ENCODE measurements around the gene CSNK1A1.
"Not testable (repeated sequence)": the region's sequence is repeated elsewhere in the genome, so short reads cannot be mapped to it uniquely, and the experiment has no call there.

Gene CSNK1A1

DNA sequence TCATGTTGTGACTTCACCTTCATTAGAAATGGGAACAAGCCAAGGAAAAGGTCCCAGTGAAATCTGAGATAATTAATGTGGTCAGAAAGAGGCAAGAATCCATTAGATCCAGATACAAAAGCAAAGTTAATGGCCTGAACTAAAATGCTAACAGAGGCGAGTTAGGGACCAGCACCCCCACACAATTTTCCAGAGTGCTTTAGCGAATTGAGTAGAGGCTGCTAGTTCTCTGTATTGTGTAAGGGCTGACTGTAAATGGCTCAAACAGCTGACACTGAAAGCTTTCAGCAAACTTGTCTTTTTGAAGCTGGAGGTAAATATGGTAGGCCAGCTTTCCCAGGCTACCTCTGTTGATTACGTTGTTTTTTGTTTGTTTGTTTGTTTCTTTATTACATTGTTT is 75.5 kb downstream of the CSNK1A1 start:
- H3K27ac ChIP-seq (ENCODE audit: low read depth, low read length) = no peak overlapping the region
- H3K36me3 ChIP-seq (ENCODE audit: control insufficient read depth, insufficient read depth, low read length) = no peaks in the 10 kb centered on the region
- no peaks in the 10 kb centered on the region for H3K27me3 ChIP-seq (ENCODE audit: control insufficient read depth, insufficient read depth, low read length)
- no peak overlapping the region for H3K4me3 ChIP-seq (ENCODE audit: low read length)
- H3K9ac ChIP-seq (ENCODE audit: low read length) = no peak overlapping the region
- H3K4me1 ChIP-seq (ENCODE audit: control insufficient read depth, insufficient read depth, low read length) = peaks cover 11% of the 10 kb centered on the region

DNA sequence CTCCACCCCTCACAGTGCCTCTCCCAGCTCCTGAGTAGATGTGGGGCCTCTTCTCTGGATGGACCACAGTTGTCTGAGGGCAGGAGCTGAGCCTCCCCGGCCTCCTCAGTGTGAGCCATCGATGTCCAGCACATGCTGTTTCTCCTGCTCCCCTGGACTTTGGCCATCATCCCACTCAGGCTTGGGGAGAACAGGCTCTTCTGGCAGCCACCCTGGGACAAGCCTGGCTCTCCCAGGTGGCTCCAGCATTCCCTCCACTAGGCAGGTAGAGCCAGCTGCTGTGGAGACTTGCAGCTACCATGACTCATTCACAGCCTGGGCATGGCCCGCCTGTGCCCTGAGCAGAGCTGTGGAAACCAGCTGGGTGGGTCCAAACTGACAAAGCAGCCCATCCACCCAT is 77.0 kb downstream of the CSNK1A1 start:
- Histone ChIP-seq H3K4me1 (ENCODE audit: control insufficient read depth, insufficient read depth, low read length) (peaks cover 11% of the 10 kb centered on the region), H3K4me3 (ENCODE audit: low read length) (no peak overlapping the region), H3K27me3 (ENCODE audit: control insufficient read depth, insufficient read depth, low read length) (no peaks in the 10 kb centered on the region), H3K36me3 (ENCODE audit: control insufficient read depth, insufficient read depth, low read length) (no peaks in the 10 kb centered on the region), H3K9ac (ENCODE audit: low read length) (no peak overlapping the region), H3K27ac (ENCODE audit: low read depth, low read length) (no peak overlapping the region)

- Histone ChIP-seq H3K4me1 (ENCODE audit: control insufficient read depth, insufficient read depth, low read length) (peaks cover 11% of the 10 kb centered on the region), H3K36me3 (ENCODE audit: control insufficient read depth, insufficient read depth, low read length) (no peaks in the 10 kb centered on the region), H3K27ac (ENCODE audit: low read depth, low read length) (no peak overlapping the region), H3K4me3 (ENCODE audit: low read length) (no peak overlapping the region), H3K27me3 (ENCODE audit: control insufficient read depth, insufficient read depth, low read length) (no peaks in the 10 kb centered on the region), H3K9ac (ENCODE audit: low read length) (no peak overlapping the region)
Measured at GRCh38 chr5:149473441-149473840, 77.8 kb downstream of the CSNK1A1 start.

DNA sequence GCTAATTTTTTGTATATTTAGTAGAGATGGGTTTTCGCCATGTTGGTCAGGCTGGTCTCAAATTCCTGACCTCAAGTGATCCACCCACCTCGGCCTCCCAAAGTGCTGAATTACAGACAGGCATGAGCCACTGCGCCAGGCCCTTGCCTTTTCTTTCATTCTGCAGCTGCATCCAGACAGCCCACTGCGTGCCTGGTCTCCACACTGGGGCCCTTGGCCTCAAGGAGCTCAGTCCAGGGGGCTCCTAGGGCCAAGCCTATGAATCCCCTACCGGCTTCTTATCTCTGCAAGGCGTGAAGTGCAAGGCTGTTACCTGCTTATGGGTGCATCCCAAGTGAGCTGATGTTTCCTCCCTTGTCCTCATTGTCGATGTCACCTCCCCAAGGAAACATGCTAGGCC is 78.8 kb downstream of the CSNK1A1 start:
- H3K4me3 ChIP-seq (ENCODE audit: low read length) = no peak overlapping the region
- no peaks in the 10 kb centered on the region for H3K36me3 ChIP-seq (ENCODE audit: control insufficient read depth, insufficient read depth, low read length)
- no peak overlapping the region for H3K27ac ChIP-seq (ENCODE audit: low read depth, low read length)
- no peaks in the 10 kb centered on the region for H3K27me3 ChIP-seq (ENCODE audit: control insufficient read depth, insufficient read depth, low read length)
- H3K9ac ChIP-seq (ENCODE audit: low read length) = no peak overlapping the region
- H3K4me1 ChIP-seq (ENCODE audit: control insufficient read depth, insufficient read depth, low read length) = peaks cover 11% of the 10 kb centered on the region

- Histone ChIP-seq H3K36me3 (ENCODE audit: control insufficient read depth, insufficient read depth, low read length) (no peaks in the 10 kb centered on the region), H3K27ac (ENCODE audit: low read depth, low read length) (peak overlapping the region; percentile 60), H3K9ac (ENCODE audit: low read length) (no peak overlapping the region), H3K4me3 (ENCODE audit: low read length) (peak overlapping the region; percentile 21), H3K4me1 (ENCODE audit: control insufficient read depth, insufficient read depth, low read length) (peaks cover 13% of the 10 kb centered on the region), H3K27me3 (ENCODE audit: control insufficient read depth, insufficient read depth, low read length) (no peaks in the 10 kb centered on the region)
Measured at GRCh38 chr5:149471406-149472183, 79.6 kb downstream of the CSNK1A1 start.

- Histone ChIP-seq H3K4me1 (ENCODE audit: control insufficient read depth, insufficient read depth, low read length) (peaks cover 13% of the 10 kb centered on the region), H3K27me3 (ENCODE audit: control insufficient read depth, insufficient read depth, low read length) (no peaks in the 10 kb centered on the region), H3K27ac (ENCODE audit: low read depth, low read length) (peak overlapping the region; percentile 60), H3K36me3 (ENCODE audit: control insufficient read depth, insufficient read depth, low read length) (no peaks in the 10 kb centered on the region), H3K9ac (ENCODE audit: low read length) (no peak overlapping the region), H3K4me3 (ENCODE audit: low read length) (no peak overlapping the region)
Measured at GRCh38 chr5:149470942-149471341, 80.3 kb downstream of the CSNK1A1 start.

DNA sequence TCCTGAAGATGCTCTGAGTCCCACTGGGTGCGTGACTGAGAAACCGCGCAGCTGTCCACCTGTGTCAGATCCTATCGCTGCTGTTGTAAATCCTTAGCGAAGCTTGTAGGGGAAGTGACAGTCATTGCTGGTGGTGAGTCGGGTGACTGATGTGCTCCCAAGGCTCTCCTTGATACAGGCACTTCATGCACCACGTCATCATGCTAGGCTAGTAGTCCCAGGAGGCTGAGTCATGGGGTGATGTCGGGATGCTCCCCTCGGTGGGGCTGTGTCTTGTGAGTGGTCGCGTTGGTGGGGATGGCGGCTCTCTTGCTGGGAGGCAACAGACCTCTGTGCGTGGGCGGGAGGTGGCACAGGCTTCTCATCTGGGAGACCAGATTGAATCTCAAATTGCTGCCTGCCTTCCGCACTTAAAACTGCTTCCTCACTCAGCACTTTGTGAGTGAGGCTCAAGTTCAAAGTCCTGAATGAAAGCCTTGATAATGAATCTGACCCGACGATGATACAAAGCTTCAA is 84.7 kb downstream of the CSNK1A1 start:
- Histone ChIP-seq H3K4me1 (ENCODE audit: control insufficient read depth, insufficient read depth, low read length) (peaks cover 18% of the 10 kb centered on the region), H3K27ac (ENCODE audit: low read depth, low read length) (peak overlapping the region; percentile 89), H3K27me3 (ENCODE audit: control insufficient read depth, insufficient read depth, low read length) (no peaks in the 10 kb centered on the region), H3K36me3 (ENCODE audit: control insufficient read depth, insufficient read depth, low read length) (no peaks in the 10 kb centered on the region), H3K4me3 (ENCODE audit: low read length) (no peak overlapping the region), H3K9ac (ENCODE audit: low read length) (no peak overlapping the region)

DNA sequence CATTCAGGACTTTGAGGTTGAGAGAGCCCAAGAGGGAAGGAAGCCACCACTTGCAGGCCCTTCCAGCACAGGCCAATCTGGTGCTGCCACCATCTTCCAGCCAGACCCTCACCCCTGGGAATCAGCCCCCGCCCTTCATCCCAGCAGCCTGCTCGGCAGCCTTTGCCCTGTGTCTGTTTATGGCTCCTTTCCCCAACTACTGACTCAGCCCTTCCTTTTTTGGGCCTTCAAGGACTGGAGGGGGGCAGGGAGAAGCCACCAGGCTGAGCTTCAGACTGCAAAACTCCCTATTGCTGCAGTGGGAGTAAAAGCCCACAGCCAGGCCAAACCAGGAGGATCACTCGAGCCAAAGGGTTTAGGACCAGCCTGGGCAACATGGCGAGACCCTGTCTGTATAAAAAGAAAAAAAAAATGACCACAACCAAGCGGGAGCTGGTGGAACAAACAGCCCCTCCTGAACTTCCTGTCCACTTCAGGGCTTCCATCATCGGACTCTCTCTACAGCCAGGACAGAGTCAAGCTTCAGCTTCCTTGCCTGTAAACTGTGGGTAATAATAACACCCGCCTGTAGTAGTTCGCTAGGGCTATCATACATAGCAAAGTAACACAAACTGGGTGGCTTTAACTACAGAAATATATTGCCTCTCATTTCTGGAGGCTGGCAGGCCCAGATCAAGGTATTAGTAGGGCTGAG is 86.3 kb downstream of the CSNK1A1 start:
- Histone ChIP-seq H3K27me3 (ENCODE audit: control insufficient read depth, insufficient read depth, low read length) (no peaks in the 10 kb centered on the region), H3K4me1 (ENCODE audit: control insufficient read depth, insufficient read depth, low read length) (peaks cover 14% of the 10 kb centered on the region), H3K27ac (ENCODE audit: low read depth, low read length) (peak overlapping the region; percentile 89), H3K9ac (ENCODE audit: low read length) (no peak overlapping the region), H3K4me3 (ENCODE audit: low read length) (no peak overlapping the region), H3K36me3 (ENCODE audit: control insufficient read depth, insufficient read depth, low read length) (no peaks in the 10 kb centered on the region)

DNA sequence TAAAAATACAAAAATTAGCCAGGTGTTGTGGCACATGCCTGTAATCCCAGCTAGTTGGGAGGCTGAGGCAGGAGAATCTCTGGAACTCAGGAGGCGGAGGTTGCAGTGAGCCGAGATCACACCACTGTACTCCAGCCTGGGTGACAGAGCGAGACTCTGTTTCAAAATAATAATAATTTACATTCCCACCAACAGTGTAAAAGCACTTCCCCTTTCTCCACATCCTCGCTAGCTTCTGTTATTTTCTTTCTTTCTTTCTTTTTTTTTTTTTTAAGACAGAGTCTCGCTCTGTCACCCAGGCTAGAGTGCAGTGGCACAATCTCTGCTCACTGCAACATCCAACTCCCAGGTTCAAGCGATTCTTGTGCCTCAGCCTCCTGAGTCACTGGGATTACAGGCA is 89.3 kb downstream of the CSNK1A1 start:
- H3K9ac ChIP-seq (ENCODE audit: low read length); H3K27ac ChIP-seq (ENCODE audit: low read depth, low read length); H3K4me3 ChIP-seq (ENCODE audit: low read length); H3K36me3 ChIP-seq (ENCODE audit: control insufficient read depth, insufficient read depth, low read length); H3K27me3 ChIP-seq (ENCODE audit: control insufficient read depth, insufficient read depth, low read length): not testable (repeated sequence)
- peaks cover 14% of the 10 kb centered on the region for H3K4me1 ChIP-seq (ENCODE audit: control insufficient read depth, insufficient read depth, low read length)

DNA sequence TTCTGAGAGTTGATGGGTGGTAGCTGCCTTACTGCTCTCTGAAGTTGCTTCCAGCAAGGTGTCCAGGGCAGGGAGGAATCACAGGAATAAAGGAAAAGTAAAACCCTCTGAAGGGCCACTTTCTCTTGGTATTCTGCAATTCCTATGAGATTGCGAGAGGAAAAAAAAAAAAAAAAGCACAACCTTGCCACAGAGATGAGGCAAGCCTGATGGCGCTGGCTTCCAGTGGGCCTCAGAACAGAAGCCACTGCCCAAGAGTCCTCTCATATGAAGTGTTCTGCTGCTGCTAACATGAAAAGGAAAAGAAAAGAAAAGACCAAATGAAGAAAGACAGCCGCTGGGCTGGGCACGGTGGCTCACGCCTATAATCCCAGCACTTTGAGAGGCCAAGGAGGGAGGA is 91.3 kb downstream of the CSNK1A1 start:
- Histone ChIP-seq H3K36me3 (ENCODE audit: control insufficient read depth, insufficient read depth, low read length) (no peaks in the 10 kb centered on the region), H3K27me3 (ENCODE audit: control insufficient read depth, insufficient read depth, low read length) (no peaks in the 10 kb centered on the region), H3K4me1 (ENCODE audit: control insufficient read depth, insufficient read depth, low read length) (peaks cover 20% of the 10 kb centered on the region), H3K4me3 (ENCODE audit: low read length) (no peak overlapping the region), H3K9ac (ENCODE audit: low read length) (no peak overlapping the region), H3K27ac (ENCODE audit: low read depth, low read length) (no peak overlapping the region)

DNA sequence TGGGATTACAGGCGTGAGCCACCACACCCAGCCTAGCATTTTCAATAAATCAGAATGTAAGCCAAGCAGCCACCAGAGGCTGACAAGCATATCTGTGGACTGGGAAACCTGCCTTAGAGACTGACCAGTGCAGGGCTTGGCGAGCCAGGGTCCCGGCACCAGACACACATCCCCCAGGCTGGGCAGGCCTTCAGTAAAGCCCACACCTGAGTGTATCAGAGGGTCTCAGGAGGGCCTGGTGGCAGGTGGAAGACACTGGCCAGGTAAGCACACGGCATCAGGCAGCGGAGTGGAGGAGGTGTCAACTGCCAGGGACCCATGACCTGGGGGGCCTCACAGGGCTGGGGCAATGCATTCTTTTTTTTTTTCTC is 93.9 kb downstream of the CSNK1A1 start:
- Histone ChIP-seq H3K4me1 (ENCODE audit: control insufficient read depth, insufficient read depth, low read length) (peaks cover 28% of the 10 kb centered on the region), H3K27me3 (ENCODE audit: control insufficient read depth, insufficient read depth, low read length) (no peaks in the 10 kb centered on the region), H3K4me3 (ENCODE audit: low read length) (no peak overlapping the region), H3K27ac (ENCODE audit: low read depth, low read length) (peak overlapping the region; percentile 85), H3K9ac (ENCODE audit: low read length) (no peak overlapping the region), H3K36me3 (ENCODE audit: control insufficient read depth, insufficient read depth, low read length) (no peaks in the 10 kb centered on the region)

DNA sequence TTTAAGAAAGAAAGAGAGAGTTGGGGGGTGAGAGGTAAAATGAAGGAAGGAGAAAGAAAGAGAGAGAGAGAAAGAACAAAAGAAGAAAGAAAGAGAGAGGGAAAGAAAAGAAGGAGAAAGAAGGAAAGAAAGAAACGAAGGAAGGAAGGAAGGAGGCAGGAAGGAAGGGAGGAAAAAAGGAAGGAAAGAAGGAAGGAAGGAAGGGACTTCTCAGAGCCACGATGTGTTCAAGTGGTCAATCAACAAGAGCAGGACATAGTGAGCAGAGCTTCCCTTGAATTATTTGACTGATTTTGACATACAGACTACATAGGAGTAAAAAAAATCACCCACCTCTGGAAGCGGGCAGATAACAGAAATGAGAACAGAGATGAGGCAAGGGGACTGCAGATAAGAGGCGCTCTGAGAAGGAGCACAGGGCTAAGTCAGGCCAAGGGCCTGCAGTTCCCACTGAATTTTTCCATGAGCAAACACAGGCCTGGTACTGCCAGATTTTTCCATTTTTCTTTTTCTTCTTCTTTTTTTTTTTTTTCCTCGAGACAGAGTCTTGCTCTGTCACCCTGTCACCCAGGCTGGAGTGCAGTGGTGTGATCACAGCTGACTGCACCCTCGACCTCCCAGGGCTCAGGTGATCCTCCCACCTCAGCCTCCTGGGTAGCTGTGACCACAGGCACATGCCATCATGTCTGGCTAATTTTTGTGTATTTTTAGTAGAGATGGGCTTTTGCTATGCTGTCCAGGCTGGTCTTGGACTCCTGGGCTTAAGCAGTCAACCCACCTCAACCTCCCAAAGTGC is 94.4 kb downstream of the CSNK1A1 start:
- Histone ChIP-seq H3K4me1 (ENCODE audit: control insufficient read depth, insufficient read depth, low read length) (peaks cover 34% of the 10 kb centered on the region), H3K4me3 (ENCODE audit: low read length) (no peak overlapping the region), H3K36me3 (ENCODE audit: control insufficient read depth, insufficient read depth, low read length) (no peaks in the 10 kb centered on the region), H3K27me3 (ENCODE audit: control insufficient read depth, insufficient read depth, low read length) (no peaks in the 10 kb centered on the region), H3K27ac (ENCODE audit: low read depth, low read length) (peak overlapping the region; percentile 85), H3K9ac (ENCODE audit: low read length) (no peak overlapping the region)
